ENCODE data around the gene CFAP73. TPM values are rescaled to one million over a fixed set of nuclear protein-coding genes. Genes with fewer than 3 reads are reported as not detected.
"Not testable (repeated sequence)": the region's sequence is repeated elsewhere in the genome, so short reads cannot be mapped to it uniquely, and the experiment has no call there.

Gene CFAP73
- total RNA-seq, 1 donor from 2014 or later = not detected

GRCh38 chr12:113115455-113116126 lies 33.9 kb upstream of the CFAP73 start:
- Histone ChIP-seq H3K4me3 (ENCODE audit: low read depth, low read length) (no peak overlapping the region), H3K36me3 (ENCODE audit: control insufficient read depth, insufficient read depth, low read length) (no peaks in the 10 kb centered on the region), H3K27me3 (ENCODE audit: control insufficient read depth, insufficient read depth, low read length) (peaks cover 2% of the 10 kb centered on the region)
- no peak for DNase-seq (ENCODE audit: low read depth)
- no peak for TF ChIP-seq CTCF (IDR thresholded peaks at IDR 0.05; ENCODE audit: insufficient read depth, low read length, poor library complexity, severe bottlenecking)

GRCh38 chr12:113116875-113117274 lies 32.6 kb upstream of the CFAP73 start:
- H3K27me3 ChIP-seq (ENCODE audit: control insufficient read depth, insufficient read depth, low read length) = peaks cover 2% of the 10 kb centered on the region
- H3K36me3 ChIP-seq (ENCODE audit: control insufficient read depth, insufficient read depth, low read length) = no peaks in the 10 kb centered on the region
- DNase-seq (ENCODE audit: low read depth) = no peak
- no peak for TF ChIP-seq CTCF (IDR thresholded peaks at IDR 0.05; ENCODE audit: insufficient read depth, low read length, poor library complexity, severe bottlenecking)
- no peak overlapping the region for H3K4me3 ChIP-seq (ENCODE audit: low read depth, low read length)

- not testable (repeated sequence) for H3K36me3 ChIP-seq (ENCODE audit: control insufficient read depth, insufficient read depth, low read length); DNase-seq (ENCODE audit: low read depth); H3K4me3 ChIP-seq (ENCODE audit: low read depth, low read length); H3K27me3 ChIP-seq (ENCODE audit: control insufficient read depth, insufficient read depth, low read length)
Observed at GRCh38 chr12:113117684-113118083, 31.8 kb upstream of the CFAP73 start.

GRCh38 chr12:113118142-113118541 lies 31.4 kb upstream of the CFAP73 start:
- H3K27me3 ChIP-seq (ENCODE audit: control insufficient read depth, insufficient read depth, low read length) = peaks cover 2% of the 10 kb centered on the region
- no peak for DNase-seq (ENCODE audit: low read depth)
- no peak for TF ChIP-seq CTCF (IDR thresholded peaks at IDR 0.05; ENCODE audit: insufficient read depth, low read length, poor library complexity, severe bottlenecking)
- H3K36me3 ChIP-seq (ENCODE audit: control insufficient read depth, insufficient read depth, low read length) = no peaks in the 10 kb centered on the region
- H3K4me3 ChIP-seq (ENCODE audit: low read depth, low read length) = no peak overlapping the region

GRCh38 chr12:113119980-113120669 lies 29.4 kb upstream of the CFAP73 start:
- no peak for TF ChIP-seq CTCF (IDR thresholded peaks at IDR 0.05; ENCODE audit: insufficient read depth, low read length, poor library complexity, severe bottlenecking)
- Histone ChIP-seq H3K36me3 (ENCODE audit: control insufficient read depth, insufficient read depth, low read length) (no peaks in the 10 kb centered on the region), H3K27me3 (ENCODE audit: control insufficient read depth, insufficient read depth, low read length) (no peaks in the 10 kb centered on the region), H3K4me3 (ENCODE audit: low read depth, low read length) (no peak overlapping the region)
- no peak for DNase-seq (ENCODE audit: low read depth)

- no peaks in the 10 kb centered on the region for H3K27me3 ChIP-seq (ENCODE audit: control insufficient read depth, insufficient read depth, low read length)
- no peaks in the 10 kb centered on the region for H3K36me3 ChIP-seq (ENCODE audit: control insufficient read depth, insufficient read depth, low read length)
- DNase-seq (ENCODE audit: low read depth) = no peak
- no peak for TF ChIP-seq CTCF (IDR thresholded peaks at IDR 0.05; ENCODE audit: insufficient read depth, low read length, poor library complexity, severe bottlenecking)
- no peak overlapping the region for H3K4me3 ChIP-seq (ENCODE audit: low read depth, low read length)
Observed at GRCh38 chr12:113120670-113121370, 28.7 kb upstream of the CFAP73 start.
